Measurements from ENCODE around the gene CD63. TPM values are rescaled to one million over a fixed set of nuclear protein-coding genes. Genes with fewer than 3 reads are reported as not detected.

The CD63 gene
- total RNA-seq, 1 experiment from 2014 or later = 879 TPM

GRCh38 chr12:55734595-55734994, 5.8 kb upstream of the CD63 start:
- POLR2A ChIA-PET = no interaction called here
- no peak for TF ChIP-seq SIN3A (IDR thresholded peaks at IDR 0.05; ENCODE audit: borderline replicate concordance, insufficient read depth, low read depth, low read length)
- no peak for TF ChIP-seq POLR2AphosphoS5 (IDR thresholded peaks at IDR 0.05; ENCODE audit: low read depth, low read length)
- CTCF ChIA-PET = interaction anchor here (0.8 kb wide), 1 partner anchor 10 kb away, joined by 3 read pairs; no protein-coding TSS in a partner anchor
- no peaks in the 10 kb centered on the region for H3K27me3 ChIP-seq (ENCODE audit: control insufficient read depth, insufficient read depth, low read length)
- in situ Hi-C loops (cut with HindIII; ENCODE audit: low pct_unique_long_range_greater_than_20kb, low sequenced_read_pairs) = no loop called here
- BruUV-seq (replicated peaks) = no TSS peak
- ATAC-seq (no peak), DNase-seq (ENCODE audit: low read depth, low spot score) (no peak)
- no peaks in the 10 kb centered on the region for H3K36me3 ChIP-seq (ENCODE audit: control insufficient read depth, insufficient read depth, low read length)
- intact Hi-C loops (cut with micrococcal nuclease; ENCODE audit: unreplicated experiment) = no loop called here
- H3K4me1 ChIP-seq (ENCODE audit: control insufficient read depth, insufficient read depth, low read length) = peaks cover 17% of the 10 kb centered on the region
- H3K4me3 ChIP-seq (ENCODE audit: low read depth in 2 of 2, low read length in 2 of 2) = no peak overlapping the region
- no peak overlapping the region for H3K27ac ChIP-seq (ENCODE audit: low read length)
- no peaks in the 10 kb centered on the region for H3K9me3 ChIP-seq (ENCODE audit: control insufficient read depth, insufficient read depth, low read depth, low read length)

- in situ Hi-C loops (cut with HindIII; ENCODE audit: low pct_unique_long_range_greater_than_20kb, low sequenced_read_pairs) (no loop called here), intact Hi-C loops (cut with micrococcal nuclease; ENCODE audit: unreplicated experiment) (no loop called here)
- TF ChIP-seq SIN3A (IDR thresholded peaks at IDR 0.05; ENCODE audit: borderline replicate concordance, insufficient read depth, low read depth, low read length) = no peak
- TF ChIP-seq, protein P1, sequence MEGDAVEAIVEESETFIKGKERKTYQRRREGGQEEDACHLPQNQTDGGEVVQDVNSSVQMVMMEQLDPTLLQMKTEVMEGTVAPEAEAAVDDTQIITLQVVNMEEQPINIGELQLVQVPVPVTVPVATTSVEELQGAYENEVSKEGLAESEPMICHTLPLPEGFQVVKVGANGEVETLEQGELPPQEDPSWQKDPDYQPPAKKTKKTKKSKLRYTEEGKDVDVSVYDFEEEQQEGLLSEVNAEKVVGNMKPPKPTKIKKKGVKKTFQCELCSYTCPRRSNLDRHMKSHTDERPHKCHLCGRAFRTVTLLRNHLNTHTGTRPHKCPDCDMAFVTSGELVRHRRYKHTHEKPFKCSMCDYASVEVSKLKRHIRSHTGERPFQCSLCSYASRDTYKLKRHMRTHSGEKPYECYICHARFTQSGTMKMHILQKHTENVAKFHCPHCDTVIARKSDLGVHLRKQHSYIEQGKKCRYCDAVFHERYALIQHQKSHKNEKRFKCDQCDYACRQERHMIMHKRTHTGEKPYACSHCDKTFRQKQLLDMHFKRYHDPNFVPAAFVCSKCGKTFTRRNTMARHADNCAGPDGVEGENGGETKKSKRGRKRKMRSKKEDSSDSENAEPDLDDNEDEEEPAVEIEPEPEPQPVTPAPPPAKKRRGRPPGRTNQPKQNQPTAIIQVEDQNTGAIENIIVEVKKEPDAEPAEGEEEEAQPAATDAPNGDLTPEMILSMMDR (IDR thresholded peaks at IDR 0.05) = no peak
- TF ChIP-seq POLR2AphosphoS5 (IDR thresholded peaks at IDR 0.05; ENCODE audit: low read depth, low read length) = no peak
- no peak for TF ChIP-seq TCF7L2 (IDR thresholded peaks at IDR 0.05; ENCODE audit: low read depth, low read length)
- TF ChIP-seq, protein P2, sequence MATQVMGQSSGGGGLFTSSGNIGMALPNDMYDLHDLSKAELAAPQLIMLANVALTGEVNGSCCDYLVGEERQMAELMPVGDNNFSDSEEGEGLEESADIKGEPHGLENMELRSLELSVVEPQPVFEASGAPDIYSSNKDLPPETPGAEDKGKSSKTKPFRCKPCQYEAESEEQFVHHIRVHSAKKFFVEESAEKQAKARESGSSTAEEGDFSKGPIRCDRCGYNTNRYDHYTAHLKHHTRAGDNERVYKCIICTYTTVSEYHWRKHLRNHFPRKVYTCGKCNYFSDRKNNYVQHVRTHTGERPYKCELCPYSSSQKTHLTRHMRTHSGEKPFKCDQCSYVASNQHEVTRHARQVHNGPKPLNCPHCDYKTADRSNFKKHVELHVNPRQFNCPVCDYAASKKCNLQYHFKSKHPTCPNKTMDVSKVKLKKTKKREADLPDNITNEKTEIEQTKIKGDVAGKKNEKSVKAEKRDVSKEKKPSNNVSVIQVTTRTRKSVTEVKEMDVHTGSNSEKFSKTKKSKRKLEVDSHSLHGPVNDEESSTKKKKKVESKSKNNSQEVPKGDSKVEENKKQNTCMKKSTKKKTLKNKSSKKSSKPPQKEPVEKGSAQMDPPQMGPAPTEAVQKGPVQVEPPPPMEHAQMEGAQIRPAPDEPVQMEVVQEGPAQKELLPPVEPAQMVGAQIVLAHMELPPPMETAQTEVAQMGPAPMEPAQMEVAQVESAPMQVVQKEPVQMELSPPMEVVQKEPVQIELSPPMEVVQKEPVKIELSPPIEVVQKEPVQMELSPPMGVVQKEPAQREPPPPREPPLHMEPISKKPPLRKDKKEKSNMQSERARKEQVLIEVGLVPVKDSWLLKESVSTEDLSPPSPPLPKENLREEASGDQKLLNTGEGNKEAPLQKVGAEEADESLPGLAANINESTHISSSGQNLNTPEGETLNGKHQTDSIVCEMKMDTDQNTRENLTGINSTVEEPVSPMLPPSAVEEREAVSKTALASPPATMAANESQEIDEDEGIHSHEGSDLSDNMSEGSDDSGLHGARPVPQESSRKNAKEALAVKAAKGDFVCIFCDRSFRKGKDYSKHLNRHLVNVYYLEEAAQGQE (IDR thresholded peaks at IDR 0.05; ENCODE audit: insufficient read depth in 1 of 2, low read depth in 2 of 2, low read length in 1 of 2) = no peak
- no peaks in the 10 kb centered on the region for H3K27me3 ChIP-seq (ENCODE audit: control insufficient read depth, insufficient read depth, low read length)
- ChIA-PET CTCF (no interaction called here), POLR2A (no interaction called here)
- H3K4me1 ChIP-seq (ENCODE audit: control insufficient read depth, insufficient read depth, low read length) = peaks cover 17% of the 10 kb centered on the region
- H3K27ac ChIP-seq (ENCODE audit: low read length) = no peak overlapping the region
- H3K4me3 ChIP-seq (ENCODE audit: low read depth in 2 of 2, low read length in 2 of 2) = no peak overlapping the region
- DNase-seq (ENCODE audit: low read depth, low spot score) (no peak), ATAC-seq (no peak)
- no TSS peak for BruUV-seq (replicated peaks)
- no peaks in the 10 kb centered on the region for H3K36me3 ChIP-seq (ENCODE audit: control insufficient read depth, insufficient read depth, low read length)
- H3K9me3 ChIP-seq (ENCODE audit: control insufficient read depth, insufficient read depth, low read depth, low read length) = no peaks in the 10 kb centered on the region
These were observed 5.0 kb upstream of the CD63 start for GRCh38 chr12:55733858-55734257.

DNA sequence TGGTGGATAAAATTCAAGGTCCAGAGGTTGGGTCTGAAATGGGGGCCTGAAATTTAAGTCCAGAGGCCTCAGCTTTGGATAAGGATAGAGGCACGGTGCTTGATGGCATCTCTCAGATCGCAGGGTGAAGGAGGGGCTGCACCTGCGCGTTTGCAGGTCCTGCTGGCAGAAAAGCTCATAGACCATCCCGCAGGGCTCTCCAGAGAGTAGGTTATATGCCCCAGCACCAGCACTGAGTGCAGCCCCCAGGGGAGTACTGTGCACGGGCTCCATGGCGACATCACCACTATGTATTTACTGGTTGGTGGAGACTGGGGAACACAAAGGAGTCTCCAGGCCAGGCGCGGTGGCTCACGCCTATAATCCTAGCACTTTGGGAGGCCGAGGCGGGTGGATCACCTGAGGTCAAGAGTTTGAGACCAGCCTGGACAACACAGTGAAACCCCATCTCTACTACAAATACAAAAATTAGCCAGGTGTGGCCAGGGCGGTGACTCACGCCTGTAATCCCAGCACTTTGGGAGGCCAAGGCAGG, 4.3 kb upstream of the CD63 start:
- TF ChIP-seq, protein P2 (IDR thresholded peaks at IDR 0.05; ENCODE audit: insufficient read depth in 1 of 2, low read depth in 2 of 2, low read length in 1 of 2) = no peak
- TF ChIP-seq TCF7L2 (IDR thresholded peaks at IDR 0.05; ENCODE audit: low read depth, low read length) (no peak), SIN3A (IDR thresholded peaks at IDR 0.05; ENCODE audit: borderline replicate concordance, insufficient read depth, low read depth, low read length) (no peak), POLR2AphosphoS5 (IDR thresholded peaks at IDR 0.05; ENCODE audit: low read depth, low read length) (no peak)
- TF ChIP-seq, protein P1 (IDR thresholded peaks at IDR 0.05) = no peak
- no peak overlapping the region for H3K27ac ChIP-seq (ENCODE audit: low read length)
- CTCF ChIA-PET = no interaction called here
- intact Hi-C loops (cut with micrococcal nuclease; ENCODE audit: unreplicated experiment) (no loop called here), in situ Hi-C loops (cut with HindIII; ENCODE audit: low pct_unique_long_range_greater_than_20kb, low sequenced_read_pairs) (no loop called here)
- 0 out of 2 replicates have a peak, but pooled peaks cover 2% of the 10 kb centered on the region for H3K36me3 ChIP-seq (ENCODE audit: control insufficient read depth, insufficient read depth, low read length)
- ATAC-seq (no peak), DNase-seq (ENCODE audit: low read depth, low spot score) (no peak)
- BruUV-seq (replicated peaks) = no TSS peak
- peaks cover 17% of the 10 kb centered on the region for H3K4me1 ChIP-seq (ENCODE audit: control insufficient read depth, insufficient read depth, low read length)
- no peaks in the 10 kb centered on the region for H3K27me3 ChIP-seq (ENCODE audit: control insufficient read depth, insufficient read depth, low read length)
- POLR2A ChIA-PET = no interaction called here
- H3K4me3 ChIP-seq (ENCODE audit: low read depth in 2 of 2, low read length in 2 of 2) = no peak overlapping the region
- H3K9me3 ChIP-seq (ENCODE audit: control insufficient read depth, insufficient read depth, low read depth, low read length) = no peaks in the 10 kb centered on the region
